Measurements from ENCODE around the gene FBXO3.

FBXO3 gene

DNA sequence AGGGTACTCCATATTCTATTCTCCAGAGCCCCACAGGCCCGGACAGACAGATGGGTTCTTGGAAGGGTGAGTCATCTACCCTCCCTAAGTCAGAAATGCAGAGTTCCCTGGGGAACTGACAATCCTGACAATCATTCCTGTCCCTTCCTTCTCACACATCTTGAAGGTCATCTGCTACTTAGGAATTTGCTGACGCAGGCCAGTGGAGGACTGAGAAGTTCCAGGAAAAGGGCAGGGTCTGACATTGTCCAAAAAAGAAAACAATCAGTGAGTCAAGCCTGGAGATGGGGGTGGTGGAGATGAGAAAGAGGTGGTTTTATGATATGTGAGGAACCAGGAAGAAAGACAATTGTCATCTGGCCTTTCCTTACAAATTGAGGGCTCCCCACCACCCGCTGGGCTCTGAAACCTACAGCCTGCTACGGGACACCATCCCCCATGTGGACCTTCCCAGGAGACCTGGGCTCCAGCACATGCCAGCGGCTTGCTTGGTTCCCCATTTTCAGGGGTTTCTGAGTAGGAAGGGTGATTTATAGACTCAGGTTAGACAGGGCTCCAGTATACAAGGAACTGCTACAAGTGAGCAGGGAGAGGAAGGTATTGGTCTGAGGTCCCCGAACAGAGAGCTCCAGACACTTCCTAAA, 51.0 kb downstream of the FBXO3 start:
- TF ChIP-seq, protein P1, sequence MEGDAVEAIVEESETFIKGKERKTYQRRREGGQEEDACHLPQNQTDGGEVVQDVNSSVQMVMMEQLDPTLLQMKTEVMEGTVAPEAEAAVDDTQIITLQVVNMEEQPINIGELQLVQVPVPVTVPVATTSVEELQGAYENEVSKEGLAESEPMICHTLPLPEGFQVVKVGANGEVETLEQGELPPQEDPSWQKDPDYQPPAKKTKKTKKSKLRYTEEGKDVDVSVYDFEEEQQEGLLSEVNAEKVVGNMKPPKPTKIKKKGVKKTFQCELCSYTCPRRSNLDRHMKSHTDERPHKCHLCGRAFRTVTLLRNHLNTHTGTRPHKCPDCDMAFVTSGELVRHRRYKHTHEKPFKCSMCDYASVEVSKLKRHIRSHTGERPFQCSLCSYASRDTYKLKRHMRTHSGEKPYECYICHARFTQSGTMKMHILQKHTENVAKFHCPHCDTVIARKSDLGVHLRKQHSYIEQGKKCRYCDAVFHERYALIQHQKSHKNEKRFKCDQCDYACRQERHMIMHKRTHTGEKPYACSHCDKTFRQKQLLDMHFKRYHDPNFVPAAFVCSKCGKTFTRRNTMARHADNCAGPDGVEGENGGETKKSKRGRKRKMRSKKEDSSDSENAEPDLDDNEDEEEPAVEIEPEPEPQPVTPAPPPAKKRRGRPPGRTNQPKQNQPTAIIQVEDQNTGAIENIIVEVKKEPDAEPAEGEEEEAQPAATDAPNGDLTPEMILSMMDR (IDR thresholded peaks at IDR 0.05; ENCODE audit: low read depth, low read length) = no peak
- H3K4me3 ChIP-seq (ENCODE audit: low read depth, low read length) = 0 out of 2 replicates have a peak overlapping the region, but pooled peaks have one; percentile 6

- 0 out of 2 replicates have a peak overlapping the region, but pooled peaks have one; percentile 6 for H3K4me3 ChIP-seq (ENCODE audit: low read depth, low read length)
- TF ChIP-seq, protein P1 (IDR thresholded peaks at IDR 0.05; ENCODE audit: low read depth, low read length) = no peak
Measured at GRCh38 chr11:33722590-33723234, 51.6 kb downstream of the FBXO3 start.

DNA sequence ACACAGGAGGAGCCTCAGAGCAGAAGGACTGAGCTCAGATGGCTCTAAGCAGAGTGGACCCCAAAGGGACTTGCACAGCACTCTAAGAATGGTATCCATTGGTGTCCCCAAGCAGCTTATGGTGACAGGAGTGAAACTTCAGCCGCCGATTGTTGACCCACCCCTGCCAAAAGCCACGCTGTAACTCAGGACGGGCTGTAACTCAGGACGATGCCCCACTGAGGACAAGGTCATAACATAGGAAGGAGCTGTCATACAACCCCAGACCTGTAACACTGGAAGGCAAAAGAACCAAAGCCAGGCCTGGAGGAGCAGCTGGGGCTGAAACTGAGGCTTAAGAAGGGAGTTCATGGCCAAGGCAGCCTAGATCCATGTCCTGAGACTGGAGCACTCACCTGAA, 52.3 kb downstream of the FBXO3 start:
- TF ChIP-seq, protein P1 (IDR thresholded peaks at IDR 0.05; ENCODE audit: low read depth, low read length) = no peak
- H3K4me3 ChIP-seq (ENCODE audit: low read depth, low read length) = no peak overlapping the region

DNA sequence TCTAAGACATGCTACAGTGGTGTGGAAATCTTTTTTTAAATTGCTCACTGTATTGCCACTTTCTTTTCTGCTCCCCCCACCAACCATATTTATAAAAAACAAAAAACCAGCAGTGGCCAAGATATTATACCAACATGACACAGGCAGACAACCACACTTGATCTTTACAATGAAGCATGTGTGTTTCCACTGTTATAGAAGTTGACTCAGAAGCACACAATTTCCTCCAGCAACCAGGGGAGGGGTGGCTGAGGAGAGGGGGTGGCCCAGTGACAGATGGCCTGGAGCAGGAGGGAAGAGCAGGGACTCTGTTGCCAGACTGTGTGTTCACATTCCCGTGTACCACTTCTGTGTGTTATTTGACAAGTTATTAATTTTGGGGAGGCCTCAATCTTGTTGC, 52.9 kb downstream of the FBXO3 start:
- TF ChIP-seq, protein P1 (IDR thresholded peaks at IDR 0.05; ENCODE audit: low read depth, low read length) = no peak

GRCh38 chr11:33719587-33719986, 54.7 kb downstream of the FBXO3 start:
- TF ChIP-seq, protein P1 (IDR thresholded peaks at IDR 0.05; ENCODE audit: low read depth, low read length) = no peak

More for the DNA sequence above, 52.9 kb downstream of the FBXO3 start:
- H3K4me3 ChIP-seq (ENCODE audit: low read depth, low read length) = no peak overlapping the region

DNA sequence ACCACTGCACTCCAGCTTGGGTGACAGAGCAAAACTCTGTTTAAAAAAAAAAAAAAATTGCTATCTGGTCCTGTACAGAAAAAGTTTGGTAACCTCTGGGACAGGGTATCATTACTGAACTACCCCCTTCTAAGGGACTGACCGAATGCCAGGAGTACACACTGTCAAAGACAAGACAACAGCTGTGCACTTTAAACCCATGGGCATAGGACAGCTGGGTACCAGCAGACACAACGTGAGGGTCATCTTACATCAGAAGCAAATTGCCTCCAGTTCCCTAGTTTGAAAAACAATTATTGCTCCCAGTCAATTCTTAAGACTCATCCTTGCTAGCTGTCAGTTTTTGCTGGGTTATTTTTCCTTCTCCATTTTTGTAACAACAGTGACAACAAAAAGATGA, 55.9 kb downstream of the FBXO3 start:
- H3K4me3 ChIP-seq (ENCODE audit: low read depth, low read length) = no peak overlapping the region
- TF ChIP-seq, protein P1 (IDR thresholded peaks at IDR 0.05; ENCODE audit: low read depth, low read length) = no peak

More at GRCh38 chr11:33719587-33719986, 54.7 kb downstream of the FBXO3 start:
- no peak overlapping the region for H3K4me3 ChIP-seq (ENCODE audit: low read depth, low read length)

DNA sequence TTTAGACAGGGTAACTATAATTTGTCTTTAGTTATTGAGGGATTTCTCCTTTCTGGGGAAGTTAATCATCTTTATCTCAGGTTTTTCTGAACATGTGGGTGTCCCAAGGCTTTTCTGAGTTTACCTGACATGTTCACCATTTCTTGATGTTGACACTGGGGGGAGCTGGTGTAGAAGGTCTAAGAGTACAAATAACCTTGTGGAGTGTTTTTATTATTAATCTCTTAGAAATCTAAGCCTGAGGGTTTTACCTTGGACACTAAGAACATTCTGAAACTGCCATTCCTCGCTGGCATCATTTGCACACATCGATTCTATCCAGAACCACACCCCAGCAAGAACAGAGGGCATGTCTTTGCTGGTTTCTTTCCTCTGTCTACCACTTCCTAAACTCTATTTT, 58.1 kb downstream of the FBXO3 start:
- TF ChIP-seq, protein P1 (IDR thresholded peaks at IDR 0.05; ENCODE audit: low read depth, low read length) = 0 out of 2 replicates have a peak, but pooled peaks have one; percentile 16
- H3K4me3 ChIP-seq (ENCODE audit: low read depth, low read length) = no peak overlapping the region
